ENCODE measurements around the gene ENOPH1.

Gene ENOPH1

DNA sequence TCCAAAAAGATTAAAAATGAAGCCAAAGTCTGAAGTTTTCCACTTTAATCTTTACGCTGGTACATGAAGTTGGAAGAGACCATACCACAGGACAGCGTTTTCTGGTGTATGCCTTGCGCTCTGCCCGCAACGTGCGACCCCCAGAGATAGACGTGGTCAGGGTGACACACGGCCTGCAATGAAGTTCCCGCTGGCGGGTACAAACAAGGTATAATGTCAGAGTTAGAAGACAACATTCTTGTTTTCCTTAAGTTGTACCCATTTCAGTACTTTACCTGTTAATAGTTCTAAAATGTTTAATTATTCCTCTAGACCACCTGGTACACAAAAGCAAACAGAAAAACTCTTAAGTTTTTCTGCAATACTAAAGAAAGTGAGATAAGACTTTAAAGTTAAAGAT lies 4.9 kb upstream of the ENOPH1 start:
- Histone ChIP-seq H4K8ac (ENCODE audit: low read length) (no peak overlapping the region), H3K4ac (ENCODE audit: low read depth in 1 of 2, low read length in 2 of 2) (no peak overlapping the region), H3K4me1 (ENCODE audit: control insufficient read depth, insufficient read depth, low read depth, low read length) (peaks cover 2% of the 10 kb centered on the region), H2BK12ac (ENCODE audit: low read length in 2 of 2) (no peak overlapping the region), H3K14ac (ENCODE audit: low read length in 2 of 2) (no peak overlapping the region), H2AK5ac (ENCODE audit: low read length, severe bottlenecking) (no peak overlapping the region), H3K18ac (ENCODE audit: low read depth in 1 of 2, low read length in 2 of 2) (no peak overlapping the region), H2BK5ac (ENCODE audit: low read depth, low read length, poor library complexity, severe bottlenecking) (no peak overlapping the region), H3K79me1 (replicated peaks; ENCODE audit: low read length, poor library complexity, severe bottlenecking) (no peaks in the 10 kb centered on the region), H4K91ac (ENCODE audit: low read length) (no peak overlapping the region), H3K9ac (ENCODE audit: low read length) (peak overlapping the region; percentile 100), H3K27ac (ENCODE audit: low read length, poor library complexity, severe bottlenecking) (no peak overlapping the region), H3K4me3 (ENCODE audit: insufficient read depth in 1 of 2, low read depth in 1 of 2, low read length in 2 of 2) (peak overlapping the region in 1 of 2 experiments; percentile 100), H2BK120ac (ENCODE audit: low read depth, low read length) (no peak overlapping the region), H3K23ac (ENCODE audit: low read length in 2 of 2) (no peak overlapping the region), H3K4me2 (ENCODE audit: low read length, poor library complexity, severe bottlenecking) (no peak overlapping the region), H2BK15ac (ENCODE audit: low read depth, poor library complexity, severe bottlenecking) (no peak overlapping the region), H3K9me3 (ENCODE audit: control insufficient read depth, low read length) (no peaks in the 10 kb centered on the region), H3K36me3 (ENCODE audit: control insufficient read depth in 1 of 2, insufficient read depth in 2 of 2, low read depth in 1 of 2, low read length in 2 of 2) (peaks cover 6 to 65% of the 10 kb centered on the region in 2 experiments), H2AFZ (ENCODE audit: low read depth, low read length) (no peak overlapping the region), H3K27me3 (ENCODE audit: control insufficient read depth in 1 of 2, insufficient read depth in 1 of 2, low read length in 2 of 2) (no peaks in the 10 kb centered on the region)
- 96% methylated on average over 7 of the region's 10 CpGs for WGBS
- no peak for DNase-seq

DNA sequence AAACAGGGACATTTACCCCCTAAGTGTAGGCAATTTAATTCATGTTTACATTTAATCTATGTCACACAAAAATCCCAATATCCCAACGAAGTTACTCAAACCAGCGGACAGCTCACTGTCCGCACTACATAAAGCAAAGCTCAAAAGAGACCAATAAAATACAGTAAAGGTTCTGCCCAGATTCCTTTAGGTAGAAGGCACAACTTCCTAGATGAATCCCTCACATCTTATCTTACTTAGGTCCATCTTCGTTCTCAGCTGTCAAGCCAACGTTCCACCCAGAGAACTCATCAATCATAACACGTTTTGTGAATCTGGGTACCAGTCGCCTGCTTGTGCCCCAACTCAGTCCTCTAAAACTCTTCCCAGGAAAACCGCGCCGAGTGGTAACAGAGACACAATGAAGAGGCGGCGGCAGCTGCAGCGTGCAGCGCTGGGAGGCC lies 1.8 kb upstream of the ENOPH1 start:
- Histone ChIP-seq H2AFZ (ENCODE audit: low read depth, low read length) (no peak overlapping the region), H3K4me1 (ENCODE audit: control insufficient read depth, insufficient read depth, low read depth, low read length) (peaks cover 8% of the 10 kb centered on the region), H3K9ac (ENCODE audit: low read length) (peak overlapping the region; percentile 100), H3K4me3 (ENCODE audit: insufficient read depth in 1 of 2, low read depth in 1 of 2, low read length in 2 of 2) (peak overlapping the region; percentile 84 to 100), H4K91ac (ENCODE audit: low read length) (no peak overlapping the region), H2BK15ac (ENCODE audit: low read depth, poor library complexity, severe bottlenecking) (no peak overlapping the region), H2AK5ac (ENCODE audit: low read length, severe bottlenecking) (no peak overlapping the region), H3K36me3 (ENCODE audit: control insufficient read depth in 1 of 2, insufficient read depth in 2 of 2, low read depth in 1 of 2, low read length in 2 of 2) (peaks cover 6 to 47% of the 10 kb centered on the region in 2 experiments), H2BK5ac (ENCODE audit: low read depth, low read length, poor library complexity, severe bottlenecking) (no peak overlapping the region), H3K4me2 (ENCODE audit: low read length, poor library complexity, severe bottlenecking) (peak overlapping the region; percentile 70), H3K14ac (ENCODE audit: low read length in 2 of 2) (peak overlapping the region in 1 of 2 experiments; percentile 84), H2BK120ac (ENCODE audit: low read depth, low read length) (no peak overlapping the region), H3K23ac (ENCODE audit: low read length in 2 of 2) (no peak overlapping the region), H3K9me3 (ENCODE audit: control insufficient read depth, low read length) (no peaks in the 10 kb centered on the region), H3K27ac (ENCODE audit: low read length, poor library complexity, severe bottlenecking) (no peak overlapping the region), H3K79me1 (replicated peaks; ENCODE audit: low read length, poor library complexity, severe bottlenecking) (peaks cover 5% of the 10 kb centered on the region), H3K27me3 (ENCODE audit: control insufficient read depth in 1 of 2, insufficient read depth in 1 of 2, low read length in 2 of 2) (no peaks in the 10 kb centered on the region), H4K8ac (ENCODE audit: low read length) (no peak overlapping the region), H3K4ac (ENCODE audit: low read depth in 1 of 2, low read length in 2 of 2) (no peak overlapping the region), H3K18ac (ENCODE audit: low read depth in 1 of 2, low read length in 2 of 2) (peak overlapping the region in 1 of 2 experiments; percentile 51), H2BK12ac (ENCODE audit: low read length in 2 of 2) (no peak overlapping the region)
- WGBS = under 1% methylated on average over 14 of the region's 14 CpGs
- DNase-seq = no peak

- peaks cover 5% of the 10 kb centered on the region for H3K79me1 ChIP-seq (replicated peaks; ENCODE audit: low read length, poor library complexity, severe bottlenecking)
- H3K9me3 ChIP-seq (ENCODE audit: control insufficient read depth, low read length) = no peaks in the 10 kb centered on the region
- peak overlapping the region; percentile 98 to 100 for H3K4me3 ChIP-seq (ENCODE audit: insufficient read depth in 1 of 2, low read depth in 1 of 2, low read length in 2 of 2)
- peak overlapping the region; percentile 97 for H4K91ac ChIP-seq (ENCODE audit: low read length)
- peak overlapping the region; percentile 89 for H2BK15ac ChIP-seq (ENCODE audit: low read depth, poor library complexity, severe bottlenecking)
- peak overlapping the region; percentile 100 for H3K9ac ChIP-seq (ENCODE audit: low read length)
- peaks cover 8% of the 10 kb centered on the region for H3K4me1 ChIP-seq (ENCODE audit: control insufficient read depth, insufficient read depth, low read depth, low read length)
- peak overlapping the region; percentile 91 to 100 for H3K4ac ChIP-seq (ENCODE audit: low read depth in 1 of 2, low read length in 2 of 2)
- H4K8ac ChIP-seq (ENCODE audit: low read length) = peak overlapping the region; percentile 99
- H2AFZ ChIP-seq (ENCODE audit: low read depth, low read length) = peak overlapping the region; percentile 58
- H3K27ac ChIP-seq (ENCODE audit: low read length, poor library complexity, severe bottlenecking) = peak overlapping the region; percentile 98
- peak overlapping the region; percentile 78 for H3K4me2 ChIP-seq (ENCODE audit: low read length, poor library complexity, severe bottlenecking)
- peak overlapping the region; percentile 95 for H2BK5ac ChIP-seq (ENCODE audit: low read depth, low read length, poor library complexity, severe bottlenecking)
- H3K18ac ChIP-seq (ENCODE audit: low read depth in 1 of 2, low read length in 2 of 2) = peak overlapping the region; percentile 97 to 99
- H3K23ac ChIP-seq (ENCODE audit: low read length in 2 of 2) = peak overlapping the region in 1 of 2 experiments; percentile 94
- H2BK120ac ChIP-seq (ENCODE audit: low read depth, low read length) = peak overlapping the region; percentile 82
- H3K14ac ChIP-seq (ENCODE audit: low read length in 2 of 2) = peak overlapping the region in 1 of 2 experiments; percentile 93
- peaks cover 6 to 41% of the 10 kb centered on the region in 2 experiments for H3K36me3 ChIP-seq (ENCODE audit: control insufficient read depth in 1 of 2, insufficient read depth in 2 of 2, low read depth in 1 of 2, low read length in 2 of 2)
- WGBS = 1% methylated on average over 53 of the region's 83 CpGs
- H2BK12ac ChIP-seq (ENCODE audit: low read length in 2 of 2) = peak overlapping the region in 1 of 2 experiments; percentile 83
- peak overlapping the region; percentile 76 for H2AK5ac ChIP-seq (ENCODE audit: low read length, severe bottlenecking)
- DNase-seq = peak; percentile 89
- no peaks in the 10 kb centered on the region for H3K27me3 ChIP-seq (ENCODE audit: control insufficient read depth in 1 of 2, insufficient read depth in 1 of 2, low read length in 2 of 2)
Observed at GRCh38 chr4:82428969-82429727, 1.2 kb upstream of the ENOPH1 start.

DNA sequence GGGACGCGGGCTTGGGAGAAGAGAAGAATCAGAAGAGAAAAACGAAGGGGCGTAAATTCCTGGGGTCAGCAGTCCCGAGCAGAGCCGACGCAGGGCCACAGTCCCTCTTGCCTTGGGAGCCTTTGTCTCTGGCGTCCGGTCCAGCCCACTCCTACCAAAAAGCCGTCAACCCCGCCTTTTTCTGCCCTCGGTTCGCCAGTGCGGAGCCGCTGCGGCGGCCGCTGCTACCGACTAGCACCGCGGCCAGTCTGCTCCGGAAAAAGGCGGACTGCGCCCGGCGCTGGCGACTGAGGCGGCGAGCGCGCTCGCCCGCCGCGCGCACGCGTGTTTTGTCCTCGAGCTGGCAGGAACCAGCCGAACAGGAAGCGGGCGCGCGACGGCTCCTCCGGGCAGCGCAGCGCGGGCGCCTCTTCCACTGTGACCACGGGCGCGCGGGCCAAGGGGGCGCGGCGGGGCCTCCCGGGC lies 630 bp upstream of the ENOPH1 start:
- peak overlapping the region; percentile 82 for H2BK120ac ChIP-seq (ENCODE audit: low read depth, low read length)
- under 1% methylated on average over 54 of the region's 58 CpGs for WGBS

More for the DNA sequence above, 630 bp upstream of the ENOPH1 start:
- DNase-seq = no peak
- Histone ChIP-seq H2BK5ac (ENCODE audit: low read depth, low read length, poor library complexity, severe bottlenecking) (peak overlapping the region; percentile 94), H2BK15ac (ENCODE audit: low read depth, poor library complexity, severe bottlenecking) (peak overlapping the region; percentile 89), H3K9ac (ENCODE audit: low read length) (peak overlapping the region; percentile 100), H3K36me3 (ENCODE audit: control insufficient read depth in 1 of 2, insufficient read depth in 2 of 2, low read depth in 1 of 2, low read length in 2 of 2) (peaks cover 6 to 34% of the 10 kb centered on the region in 2 experiments), H3K23ac (ENCODE audit: low read length in 2 of 2) (peak overlapping the region in 1 of 2 experiments; percentile 94), H3K27ac (ENCODE audit: low read length, poor library complexity, severe bottlenecking) (peak overlapping the region; percentile 98), H3K4ac (ENCODE audit: low read depth in 1 of 2, low read length in 2 of 2) (peak overlapping the region; percentile 95 to 100), H4K91ac (ENCODE audit: low read length) (peak overlapping the region; percentile 97), H3K4me3 (ENCODE audit: insufficient read depth in 1 of 2, low read depth in 1 of 2, low read length in 2 of 2) (peak overlapping the region; percentile 98 to 100), H2BK12ac (ENCODE audit: low read length in 2 of 2) (no peak overlapping the region), H3K4me2 (ENCODE audit: low read length, poor library complexity, severe bottlenecking) (peak overlapping the region; percentile 78), H3K79me1 (replicated peaks; ENCODE audit: low read length, poor library complexity, severe bottlenecking) (peaks cover 6% of the 10 kb centered on the region), H3K18ac (ENCODE audit: low read depth in 1 of 2, low read length in 2 of 2) (peak overlapping the region; percentile 67 to 99), H4K8ac (ENCODE audit: low read length) (peak overlapping the region; percentile 83), H2AFZ (ENCODE audit: low read depth, low read length) (peak overlapping the region; percentile 58), H3K4me1 (ENCODE audit: control insufficient read depth, insufficient read depth, low read depth, low read length) (peaks cover 8% of the 10 kb centered on the region), H3K27me3 (ENCODE audit: control insufficient read depth in 1 of 2, insufficient read depth in 1 of 2, low read length in 2 of 2) (no peaks in the 10 kb centered on the region), H3K14ac (ENCODE audit: low read length in 2 of 2) (peak overlapping the region in 1 of 2 experiments; percentile 73), H2AK5ac (ENCODE audit: low read length, severe bottlenecking) (peak overlapping the region; percentile 76), H3K9me3 (ENCODE audit: control insufficient read depth, low read length) (no peaks in the 10 kb centered on the region)

Measured in mesenchymal stem cell (in vitro differentiated cells and primary cell).